GM18526 (cell line): Measurements from ENCODE around the gene CCDC88C.

Experiments used
- POLR2A ChIP-seq: IDR thresholded peaks from 3 replicates; pipeline ENCODE4 v1.6.1; 2011; ENCODE audit not compliant: insufficient read length; ENCODE audit errors: extremely low read depth

Gene CCDC88C

GRCh38 chr14:91327661-91328312 lies 89.8 kb downstream of the CCDC88C start:
- no peak for TF ChIP-seq POLR2A

- no peak for TF ChIP-seq POLR2A
Observed at GRCh38 chr14:91327250-91327595, 90.4 kb downstream of the CCDC88C start.

- no peak for TF ChIP-seq POLR2A
Observed at GRCh38 chr14:91326514-91327249, 90.9 kb downstream of the CCDC88C start.

DNA sequence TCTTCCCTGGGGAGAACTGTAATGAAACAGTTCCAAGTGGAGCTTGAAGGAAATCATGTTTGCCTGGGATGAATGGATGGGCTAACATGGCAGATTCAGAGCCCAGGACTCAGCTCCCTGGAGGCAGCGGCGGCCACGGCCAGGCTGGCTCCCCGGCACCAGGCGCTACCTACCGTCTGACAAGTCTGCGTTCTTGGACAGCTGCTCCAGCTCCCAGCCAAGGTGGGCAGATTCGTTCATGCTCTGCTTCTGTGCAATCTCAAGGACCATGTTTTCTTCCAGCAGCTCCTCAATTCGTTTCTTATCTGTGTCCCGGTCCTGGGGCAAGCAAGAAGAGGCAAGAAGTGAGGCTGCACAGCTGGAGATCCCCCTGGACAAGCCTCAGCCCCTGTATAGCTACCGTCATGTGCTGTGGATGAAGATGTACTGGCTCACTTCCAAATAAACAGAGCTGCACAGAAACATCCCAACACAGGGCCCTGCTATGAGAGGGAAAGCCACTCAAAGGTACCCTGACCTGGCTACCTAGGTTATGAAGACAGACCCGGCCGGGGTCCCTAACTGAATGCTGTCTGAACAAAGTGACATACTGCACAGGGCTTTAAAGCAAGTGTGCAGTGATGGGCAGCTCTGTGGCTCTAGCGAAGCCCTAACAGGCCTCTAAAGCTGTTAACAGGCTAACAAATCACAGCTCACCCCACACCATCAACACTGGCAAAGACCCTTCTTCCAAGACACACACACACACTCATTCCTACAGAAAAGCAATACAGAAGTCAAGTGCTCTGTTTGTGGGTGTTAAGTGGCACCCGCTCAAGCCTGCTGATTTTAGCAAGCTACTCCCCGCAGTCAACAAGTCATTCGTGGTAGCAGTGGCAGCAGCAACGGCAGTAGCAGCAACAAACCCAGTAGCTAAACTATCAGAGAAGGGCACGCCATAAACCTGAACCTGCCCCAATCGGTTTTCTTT lies 92.7 kb downstream of the CCDC88C start:
- TF ChIP-seq POLR2A, result no peak

DNA sequence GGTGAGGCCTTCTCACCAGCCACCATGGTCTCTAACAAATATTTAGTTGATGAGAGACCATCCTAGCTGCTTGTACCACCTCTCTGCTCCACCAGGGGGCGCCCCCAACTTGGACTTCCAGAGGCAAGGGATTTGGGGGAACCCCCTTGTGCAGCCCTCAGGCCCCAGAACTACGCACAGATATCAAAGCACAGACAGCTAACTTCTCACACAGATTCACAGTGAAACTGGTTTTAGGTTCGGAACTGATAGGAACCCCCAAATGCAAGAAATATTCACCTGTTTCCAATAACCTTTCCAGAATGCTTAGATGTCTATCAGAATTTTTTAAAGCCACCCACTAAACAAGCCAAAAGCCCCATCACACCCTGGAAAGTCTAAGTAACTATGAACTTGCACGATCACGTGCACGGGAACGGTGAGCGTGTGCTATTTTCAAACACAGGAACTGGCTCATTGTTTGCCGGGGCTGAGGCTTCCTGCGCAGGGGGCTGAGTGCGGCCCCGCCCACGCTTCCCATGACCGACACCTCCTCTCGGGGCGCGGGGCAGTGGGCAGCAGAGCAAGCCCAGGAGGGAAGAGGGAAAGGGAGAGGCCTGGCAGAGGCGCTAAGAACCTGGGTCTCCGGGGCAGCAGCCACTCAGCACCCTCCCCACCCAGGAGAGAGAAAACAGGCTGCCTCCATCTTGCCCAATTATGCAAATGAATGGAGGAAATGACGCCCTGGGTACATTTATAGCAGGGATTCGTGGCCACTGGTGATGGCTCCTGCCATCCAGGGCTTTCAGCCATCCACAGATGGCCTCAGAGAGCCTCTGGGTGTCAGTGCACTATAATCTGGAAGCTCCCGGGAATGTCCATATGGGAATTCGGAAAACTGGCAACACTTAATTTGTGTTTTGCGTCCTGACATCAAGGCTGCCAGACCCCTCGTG lies 93.7 kb downstream of the CCDC88C start:
- peak; percentile 40 for TF ChIP-seq POLR2A

GRCh38 chr14:91323031-91323430 lies 94.6 kb downstream of the CCDC88C start:
- TF ChIP-seq POLR2A, result no peak

- TF ChIP-seq POLR2A, result no peak
Observed at GRCh38 chr14:91322623-91323022, 95.0 kb downstream of the CCDC88C start.

GRCh38 chr14:91321131-91321530 lies 96.5 kb downstream of the CCDC88C start:
- no peak for TF ChIP-seq POLR2A

DNA sequence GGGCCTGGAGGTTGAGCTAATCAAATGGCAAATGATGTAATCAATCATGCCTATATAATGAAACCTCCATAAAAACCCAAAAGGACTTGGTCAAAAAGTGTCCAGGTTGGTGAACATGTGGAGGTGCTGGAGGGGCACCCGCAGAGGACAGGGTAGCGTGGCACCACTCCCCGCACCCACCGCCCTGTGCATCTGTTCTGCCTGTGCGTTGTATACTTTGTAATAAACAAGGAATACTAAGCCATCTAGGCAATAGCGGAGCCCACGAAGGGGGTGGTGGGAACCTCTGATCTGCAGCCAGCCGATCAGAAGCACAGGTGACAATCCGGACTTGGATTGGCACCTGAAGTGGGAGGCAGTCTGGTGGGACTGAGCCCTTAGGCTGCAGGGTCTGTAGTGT lies 97.4 kb downstream of the CCDC88C start:
- no peak for TF ChIP-seq POLR2A

GRCh38 chr14:91318911-91319310 lies 98.7 kb downstream of the CCDC88C start:
- no peak for TF ChIP-seq POLR2A

GRCh38 chr14:91317381-91318308 lies 100.0 kb downstream of the CCDC88C start:
- no peak for TF ChIP-seq POLR2A

DNA sequence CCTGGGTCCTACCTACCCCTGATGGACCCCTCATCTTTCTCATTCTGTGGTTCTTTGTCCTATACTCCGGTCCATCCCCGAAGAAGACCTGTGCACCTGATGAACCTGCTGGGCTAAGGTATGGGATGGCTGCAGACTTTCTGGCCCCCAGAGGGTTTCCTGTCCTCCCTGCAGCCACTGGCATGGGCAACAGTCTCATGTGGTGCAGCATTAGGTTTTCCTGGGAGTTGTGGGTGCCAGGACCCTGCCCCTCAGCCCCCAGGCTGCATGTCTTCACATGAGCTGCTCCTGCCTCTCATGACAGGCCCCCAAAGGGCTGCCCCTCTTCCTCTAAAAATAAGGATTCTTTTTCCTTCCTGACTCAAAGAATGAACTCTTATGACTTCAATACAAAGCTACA lies 100.9 kb downstream of the CCDC88C start:
- no peak for TF ChIP-seq POLR2A

- TF ChIP-seq POLR2A, result no peak
Observed at GRCh38 chr14:91315844-91316267, 101.8 kb downstream of the CCDC88C start.

DNA sequence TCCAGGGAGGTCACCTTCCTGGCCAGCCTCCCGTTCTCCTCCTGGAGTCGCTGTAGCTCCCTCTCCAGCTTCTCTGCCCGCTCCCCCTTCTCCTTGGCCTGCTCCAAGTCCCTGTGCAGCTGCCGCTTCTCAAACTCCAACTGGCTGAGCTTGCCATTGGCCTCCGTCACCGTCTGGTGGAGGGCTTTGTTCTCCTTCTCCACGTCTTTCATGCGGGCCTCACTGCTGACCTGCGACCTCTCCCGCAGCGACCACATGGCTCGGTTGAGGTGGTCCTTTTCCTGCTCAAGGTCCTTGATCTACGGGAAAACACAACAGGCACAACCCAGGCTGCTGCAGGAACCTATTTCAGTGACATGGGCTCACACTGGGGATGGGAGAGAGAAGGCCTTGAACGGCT lies 103.8 kb downstream of the CCDC88C start:
- no peak for TF ChIP-seq POLR2A
